ENCODE measurements around the gene ALPK3. TPM values are rescaled to one million over a fixed set of nuclear protein-coding genes. Genes with fewer than 3 reads are reported as not detected.

The ALPK3 gene
- total RNA-seq, 1 experiment from 2014 or later: 17.7 TPM

- Histone ChIP-seq H2BK5ac (ENCODE audit: insufficient read length, low read length) (no peak overlapping the region), H3K9me3 (ENCODE audit: control insufficient read depth, low read depth, low read length) (no peaks in the 10 kb centered on the region), H3K23ac (ENCODE audit: insufficient read length, low read depth, low read length) (no peak overlapping the region), H3K4me2 (ENCODE audit: insufficient read depth, insufficient read length, low read length) (no peak overlapping the region), H3K18ac (ENCODE audit: insufficient read length, low read depth, low read length) (no peak overlapping the region), H3K4ac (ENCODE audit: low read depth, low read length) (no peak overlapping the region), H3K23me2 (ENCODE audit: insufficient read length, low read depth, low read length, poor library complexity, severe bottlenecking) (no peaks in the 10 kb centered on the region), H3K14ac (ENCODE audit: insufficient read depth, low read length) (no peak overlapping the region), H4K8ac (replicated peaks; ENCODE audit: insufficient read length, low read depth, low read length) (no peak overlapping the region), H3K9ac (ENCODE audit: extremely low read depth, insufficient read length, low read length) (no peak overlapping the region), H3T11ph (ENCODE audit: low read length) (no peak overlapping the region), H4K91ac (ENCODE audit: insufficient read length, low read depth, low read length) (no peak overlapping the region), H3K56ac (ENCODE audit: insufficient read length, low read depth, low read length) (no peak overlapping the region), H2AFZ (ENCODE audit: low read length) (no peak overlapping the region), H2BK15ac (ENCODE audit: low read depth, low read length) (no peak overlapping the region), H3K4me1 (ENCODE audit: insufficient read depth, low read length) (no peaks in the 10 kb centered on the region), H3K79me2 (ENCODE audit: insufficient read depth, low read length) (no peaks in the 10 kb centered on the region), H3K79me1 (ENCODE audit: insufficient read depth, low read depth, low read length, poor library complexity, severe bottlenecking) (no peaks in the 10 kb centered on the region), H2BK12ac (ENCODE audit: insufficient read length, low read depth, low read length) (no peak overlapping the region), H2BK120ac (ENCODE audit: low read depth, low read length, poor library complexity, severe bottlenecking) (no peak overlapping the region), H4K20me1 (ENCODE audit: control insufficient read depth, insufficient read depth, insufficient read length) (no peaks in the 10 kb centered on the region), H2AK5ac (ENCODE audit: insufficient read length, low read length) (no peak overlapping the region), H2BK20ac (ENCODE audit: low read depth, low read length, poor library complexity, severe bottlenecking) (no peak overlapping the region), H3K27ac (ENCODE audit: insufficient read length, low read depth, low read length) (no peak overlapping the region), H4K5ac (ENCODE audit: insufficient read length, low read depth, low read length) (no peak overlapping the region), H3K27me3 (ENCODE audit: insufficient read depth, low read length) (no peaks in the 10 kb centered on the region)
- Mint-ChIP-seq H3K36me3 (ENCODE audit: insufficient read depth in 1 of 3, low read depth in 3 of 3) (peaks cover 5 to 58% (median 39%) of the 10 kb centered on the region in 3 experiments; a peak in 6 of 7 replicates), H3K27me3 (ENCODE audit: low read depth) (no peaks in the 10 kb centered on the region), H3K27ac (no peak overlapping the region), H3K9me3 (no peaks in the 10 kb centered on the region), H3K4me3 (no peak overlapping the region; a peak in 1 of 5 replicates), H3K4me1 (no peaks in the 10 kb centered on the region)
- no peak for TF ChIP-seq CTCF (conservative IDR thresholded peaks at IDR 0.05)
- DNase-seq: no peak
- no CpG with 5 or more reads among the region's 3 CpGs for WGBS (ENCODE audit: extremely low coverage, insufficient read length, low lambda C conversion rate)
Observed at GRCh38 chr15:84797801-84798200, 19.4 kb upstream of the ALPK3 start.

Data from H9 (cell line).